HG03060 (cell line): ENCODE measurements around the gene MVD.

Experiments used
- ATAC-seq: cut with Tn5 transposase; IDR thresholded peaks from one replicate; pipeline ENCODE4 v1.9.1; 2021; ENCODE audit warnings: low read depth, moderate number of reproducible peaks; ENCODE audit not compliant: unreplicated experiment

MVD gene, protein sequence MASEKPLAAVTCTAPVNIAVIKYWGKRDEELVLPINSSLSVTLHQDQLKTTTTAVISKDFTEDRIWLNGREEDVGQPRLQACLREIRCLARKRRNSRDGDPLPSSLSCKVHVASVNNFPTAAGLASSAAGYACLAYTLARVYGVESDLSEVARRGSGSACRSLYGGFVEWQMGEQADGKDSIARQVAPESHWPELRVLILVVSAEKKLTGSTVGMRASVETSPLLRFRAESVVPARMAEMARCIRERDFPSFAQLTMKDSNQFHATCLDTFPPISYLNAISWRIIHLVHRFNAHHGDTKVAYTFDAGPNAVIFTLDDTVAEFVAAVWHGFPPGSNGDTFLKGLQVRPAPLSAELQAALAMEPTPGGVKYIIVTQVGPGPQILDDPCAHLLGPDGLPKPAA

GRCh38 chr16:88662843-88663606 lies at the start of gene MVD:
TSS of gene MVD (minus strand) at chr16:88663091. CDS start at chr16:88663080, 11 bp downstream.
- ATAC-seq = peak; percentile 85

- ATAC-seq = no peak
Observed at GRCh38 chr16:88712362-88712979, 49.6 kb upstream of the MVD start.

- ATAC-seq = no peak
Observed at GRCh38 chr16:88711750-88712340, 49.0 kb upstream of the MVD start.

- no peak for ATAC-seq
Observed at GRCh38 chr16:88710556-88710955, 47.7 kb upstream of the MVD start.

- ATAC-seq = no peak
Observed at GRCh38 chr16:88706965-88707826, 44.3 kb upstream of the MVD start.

DNA sequence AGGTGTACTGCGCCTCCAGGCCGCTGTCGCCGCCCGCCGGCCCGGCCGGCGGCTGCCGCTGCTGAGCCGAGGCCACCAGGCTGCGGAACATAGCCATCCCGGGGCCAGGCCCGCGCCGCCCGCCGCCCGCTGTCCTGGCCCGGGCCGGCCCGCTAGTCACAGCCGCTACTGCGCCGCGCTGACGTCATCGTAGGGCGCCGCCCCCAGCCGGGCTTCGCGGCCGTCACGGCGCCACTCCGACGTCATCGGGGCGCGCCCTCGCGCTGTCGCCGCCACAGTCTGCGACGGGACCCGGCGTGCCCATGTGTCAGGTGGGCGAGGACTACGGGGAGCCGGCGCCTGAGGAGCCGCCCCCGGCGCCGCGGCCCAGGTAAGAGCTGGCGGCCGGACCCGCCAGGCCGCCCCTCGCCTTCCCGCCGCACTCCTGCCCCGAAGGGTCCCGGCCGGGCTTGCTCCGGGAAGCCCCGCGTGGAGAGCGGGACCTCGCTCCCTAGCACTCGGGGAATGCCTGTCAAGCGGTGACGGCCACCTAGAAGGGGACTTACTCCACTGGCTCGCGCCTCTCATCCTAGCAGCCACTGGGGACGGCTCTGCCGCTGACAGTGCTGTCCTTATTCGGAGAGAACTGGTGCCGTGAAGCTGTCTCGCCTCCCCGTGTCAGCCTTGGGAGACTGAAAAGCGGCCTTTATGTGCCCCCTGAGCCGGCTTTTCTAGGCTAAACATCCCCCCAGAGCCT lies 43.5 kb upstream of the MVD start, which contains the start of the genes CTU2 and RNF166:
Gene CTU2 (plus strand): TSS at position 275 of the 736 bp plus-strand sequence. CDS start 28 bp downstream, at position 303.
Gene RNF166 (minus strand): TSS at position 180 of the 736 bp plus-strand sequence. CDS start 83 bp downstream, at position 97.
- ATAC-seq = no peak

DNA sequence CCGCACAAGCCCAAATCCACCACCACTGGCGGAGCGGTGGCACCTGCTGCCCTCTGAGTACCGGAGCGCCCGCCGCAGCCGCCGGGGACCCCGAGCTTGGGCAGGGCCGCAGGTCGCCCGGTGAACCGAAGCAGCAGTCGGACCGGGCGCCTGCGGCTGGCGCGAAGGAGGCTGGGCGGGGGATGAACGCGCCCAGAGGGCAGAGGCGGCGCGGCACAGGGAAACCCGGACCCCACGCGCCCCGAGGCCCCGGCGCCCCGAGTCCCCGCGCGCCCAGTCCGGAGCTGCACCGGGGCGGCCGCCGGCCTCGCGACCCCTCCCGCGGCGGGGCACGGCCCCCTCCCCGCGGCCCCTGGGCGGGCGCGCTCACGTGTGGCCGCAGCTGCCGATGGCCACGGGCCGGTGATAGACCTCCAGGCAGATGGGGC lies 42.9 kb upstream of the MVD start:
- no peak for ATAC-seq

DNA sequence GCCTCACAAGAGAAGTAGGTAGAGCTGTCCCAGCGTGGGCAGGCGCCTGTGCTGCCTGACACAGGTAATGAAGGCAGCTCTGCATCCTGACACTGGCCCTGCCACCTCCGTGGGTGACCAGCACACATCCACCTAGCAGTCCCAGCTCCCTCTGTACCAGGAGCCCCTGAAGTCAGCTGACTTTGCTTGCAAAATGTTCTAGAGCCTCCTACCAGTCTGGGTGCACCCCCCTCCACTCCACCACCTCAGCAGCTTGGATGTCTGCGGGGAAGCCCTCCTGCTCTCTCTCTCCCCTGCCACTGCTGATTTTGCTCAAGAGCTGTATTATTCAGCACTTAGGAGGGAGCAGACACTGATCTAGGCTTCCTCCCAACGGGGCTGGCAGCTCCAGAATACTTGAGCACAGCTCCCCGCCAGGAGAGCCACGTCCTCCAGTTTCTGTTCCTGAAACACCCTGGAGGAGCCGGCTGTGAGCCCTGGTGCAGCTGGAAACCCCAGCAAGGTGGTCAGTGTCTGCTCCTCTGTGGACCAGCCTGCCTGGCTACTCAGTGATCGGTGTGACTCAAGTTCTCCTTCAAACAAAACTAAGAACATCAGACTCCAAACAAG lies 42.3 kb upstream of the MVD start:
- ATAC-seq = no peak

DNA sequence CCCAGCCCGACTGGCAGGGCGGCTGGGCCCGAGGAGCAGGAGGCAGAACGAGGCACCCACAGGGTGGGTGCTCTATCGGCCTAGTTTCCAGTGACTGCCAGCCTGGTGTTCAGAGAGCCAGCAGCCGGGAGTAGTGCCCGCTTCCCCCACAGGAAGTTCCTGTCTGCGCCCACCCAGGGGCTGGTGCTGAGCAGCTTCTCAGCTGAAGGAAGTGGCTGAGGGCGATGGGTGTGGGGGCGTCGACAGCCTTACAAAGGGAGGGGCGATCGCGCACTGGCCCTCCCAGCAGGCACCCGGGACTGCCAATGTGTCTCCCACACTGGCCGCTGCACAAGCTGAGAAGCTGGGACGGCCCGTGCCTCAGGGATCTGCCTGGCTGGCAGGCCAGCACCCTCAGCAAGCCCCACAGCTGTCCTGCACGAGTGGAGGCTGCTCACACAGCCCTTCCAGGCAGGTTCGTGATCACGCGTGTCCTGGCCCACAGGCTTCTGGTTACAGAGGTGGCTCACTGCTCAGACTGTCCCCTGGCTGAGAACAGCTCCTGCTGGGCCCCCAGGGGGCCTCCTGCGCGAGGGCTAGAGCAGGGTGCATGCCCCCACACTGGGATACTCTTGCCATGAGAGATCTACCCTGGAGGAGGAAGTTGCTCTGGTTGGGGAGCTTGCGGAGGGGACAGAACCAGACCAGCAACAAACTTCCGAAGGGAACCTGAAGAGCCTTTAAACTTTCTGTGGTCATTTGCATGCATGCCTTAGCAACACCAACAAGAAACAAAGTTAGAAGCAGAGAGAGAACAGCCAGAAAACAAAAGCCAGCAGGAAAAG lies 40.8 kb upstream of the MVD start:
- ATAC-seq = no peak

GRCh38 chr16:88702371-88703210 lies 39.7 kb upstream of the MVD start:
- ATAC-seq = no peak

- ATAC-seq = no peak
Observed at GRCh38 chr16:88701581-88702370, 38.9 kb upstream of the MVD start.

- ATAC-seq = no peak
Observed at GRCh38 chr16:88700636-88701482, 38.0 kb upstream of the MVD start.

DNA sequence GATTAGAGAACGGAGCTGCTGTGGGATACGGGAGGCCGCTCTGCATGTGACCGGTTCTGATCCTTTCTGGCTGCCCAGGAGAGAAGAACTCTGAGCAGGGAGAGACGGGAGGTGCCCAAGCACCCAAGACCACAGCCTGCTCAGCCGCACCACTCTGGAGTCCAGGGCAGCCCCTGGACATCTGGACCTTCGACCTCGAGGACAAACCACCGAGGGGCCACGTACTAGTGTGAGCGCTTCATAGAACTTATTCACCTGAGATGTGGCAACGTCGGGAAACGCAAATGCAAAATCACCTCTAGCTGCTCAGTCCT lies 37.4 kb upstream of the MVD start:
- ATAC-seq = no peak

- ATAC-seq = no peak
Observed at GRCh38 chr16:88699180-88699579, 36.3 kb upstream of the MVD start.

DNA sequence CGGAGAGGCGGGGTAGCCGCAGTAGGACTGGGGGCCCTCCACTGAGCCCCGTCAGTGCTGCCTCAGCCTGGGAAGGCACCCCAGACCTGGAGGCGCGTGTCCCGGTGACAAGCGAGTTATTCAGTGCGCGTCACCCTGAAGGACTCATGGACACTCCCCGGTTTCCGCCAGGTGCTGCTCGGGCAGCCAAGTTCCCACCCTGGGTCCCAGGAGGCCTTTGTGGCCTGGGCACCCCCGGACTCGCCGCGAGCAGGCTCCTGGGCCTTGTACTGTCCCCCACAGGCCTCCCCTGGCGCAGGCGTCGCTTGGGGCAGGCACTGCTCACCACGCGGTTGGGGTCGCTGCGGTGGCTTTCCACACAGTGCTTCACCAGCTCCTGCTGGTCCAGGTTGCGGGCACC lies 35.8 kb upstream of the MVD start:
- no peak for ATAC-seq
